ENCODE measurements around the gene LARGE1. TPM values are rescaled to one million over a fixed set of nuclear protein-coding genes. Genes with fewer than 3 reads are reported as not detected.
A peak's percentile ranks its signal among the peaks of the same experiment; 100 is the strongest.

The LARGE1 gene
- polyA plus RNA-seq, 1 donor from 2014 or later, result 1.4 TPM

DNA sequence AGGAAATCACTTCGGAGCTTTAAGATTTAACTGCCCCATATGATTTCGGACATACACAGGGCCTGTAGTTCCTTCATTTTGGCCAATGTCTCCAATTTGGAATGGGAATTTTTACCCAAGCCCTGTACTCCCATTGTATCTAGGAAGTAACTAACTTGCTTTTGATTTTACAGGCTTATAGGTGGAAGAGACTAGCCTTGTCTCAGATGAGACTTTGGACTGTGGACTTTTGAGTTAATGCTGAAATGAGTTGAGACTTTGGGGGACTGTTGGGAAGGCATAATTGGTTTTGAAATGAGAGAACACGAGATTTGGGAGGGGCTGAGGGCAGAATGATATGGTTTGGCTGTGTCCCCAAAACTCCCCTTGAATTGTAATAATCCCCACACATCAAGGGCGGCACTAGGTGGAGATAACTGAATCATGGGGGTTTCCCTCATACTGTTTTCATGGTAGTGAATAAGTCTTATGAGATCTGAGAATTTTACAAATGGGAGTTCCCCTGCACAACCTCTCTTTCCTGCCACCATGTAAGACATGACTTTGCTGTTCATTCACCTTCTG lies 130.5 kb downstream of the LARGE1 start:
- Mint-ChIP-seq H3K4me3 (peak overlapping the region in 2 of 4 donors; percentile 12 to 22), H3K4me1 (peaks cover 5 to 15% (median 9%) of the 10 kb centered on the region in 3 donors), H3K27ac (no peak overlapping the region), H3K9me3 (peaks cover 9 to 30% (median 13%) of the 10 kb centered on the region in 3 donors), H3K36me3 (peaks cover 3% of the 10 kb centered on the region), H3K27me3 (no peaks in the 10 kb centered on the region)

- Mint-ChIP-seq H3K9me3 (peaks cover 9 to 30% (median 13%) of the 10 kb centered on the region in 3 donors), H3K27ac (no peak overlapping the region), H3K4me3 (no peak overlapping the region), H3K4me1 (peaks cover 3 to 18% (median 13%) of the 10 kb centered on the region in 3 donors), H3K27me3 (no peaks in the 10 kb centered on the region), H3K36me3 (peaks cover 3% of the 10 kb centered on the region)
Observed at GRCh38 chr22:33788927-33789326, 131.3 kb downstream of the LARGE1 start.

GRCh38 chr22:33787645-33788456 lies 132.4 kb downstream of the LARGE1 start:
- Mint-ChIP-seq H3K27ac (no peak overlapping the region), H3K4me3 (peak overlapping the region in 1 of 4 donors; percentile 5), H3K27me3 (no peaks in the 10 kb centered on the region), H3K4me1 (peaks cover 3 to 17% (median 16%) of the 10 kb centered on the region in 3 donors), H3K9me3 (peaks cover 9 to 30% (median 13%) of the 10 kb centered on the region in 3 donors), H3K36me3 (peaks cover 2% of the 10 kb centered on the region)

- Mint-ChIP-seq H3K4me1 (peaks cover 0 to 17% (median 11%) of the 10 kb centered on the region in 3 donors), H3K9me3 (peaks cover 9 to 18% (median 13%) of the 10 kb centered on the region in 3 donors), H3K36me3 (peaks cover 2% of the 10 kb centered on the region), H3K27me3 (no peaks in the 10 kb centered on the region), H3K27ac (no peak overlapping the region), H3K4me3 (no peak overlapping the region)
Observed at GRCh38 chr22:33786149-33786548, 134.1 kb downstream of the LARGE1 start.

DNA sequence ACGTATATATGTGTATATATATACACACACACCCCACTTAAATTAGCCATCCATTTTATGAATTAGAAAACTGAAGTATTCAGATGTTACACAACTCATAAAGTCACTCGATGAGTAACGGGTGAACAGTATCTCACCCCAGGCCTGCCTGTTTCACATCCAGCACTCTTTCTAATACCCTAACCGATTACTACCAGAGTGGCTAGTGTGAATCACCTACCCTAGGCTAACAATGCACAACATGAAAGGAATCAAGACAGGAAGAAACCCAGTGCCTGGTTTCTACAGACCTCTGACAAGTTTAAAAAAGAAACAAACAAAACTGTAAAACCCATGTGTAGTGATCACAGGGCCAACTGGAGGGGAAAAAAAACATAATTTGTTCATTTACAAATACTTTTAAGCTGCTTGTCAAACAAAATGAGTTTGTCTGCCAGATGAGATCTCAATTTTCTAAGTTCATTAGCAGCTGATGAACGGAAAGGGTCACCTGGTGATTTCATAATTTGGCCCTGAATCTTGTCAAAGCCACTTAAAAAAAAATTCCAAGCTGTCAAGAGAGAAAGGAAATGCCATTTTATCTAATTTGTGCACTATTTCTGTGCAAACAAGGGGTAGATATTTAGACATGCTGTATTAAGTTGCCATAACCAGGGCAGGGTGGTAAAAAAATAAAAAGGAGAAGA lies 134.8 kb downstream of the LARGE1 start:
- H3K9me3 Mint-ChIP-seq, result peaks cover 9 to 18% (median 13%) of the 10 kb centered on the region in 3 donors
- H3K4me1 Mint-ChIP-seq, result peaks cover 0 to 17% (median 11%) of the 10 kb centered on the region in 3 donors
- H3K27me3 Mint-ChIP-seq, result no peaks in the 10 kb centered on the region
- no peak overlapping the region for H3K4me3 Mint-ChIP-seq
- peaks cover 2% of the 10 kb centered on the region for H3K36me3 Mint-ChIP-seq
- peak overlapping the region in 1 of 3 donors; percentile 23 for H3K27ac Mint-ChIP-seq

- H3K9me3 Mint-ChIP-seq, result peaks cover 0 to 1% (median 0%) of the 10 kb centered on the region in 3 donors
Observed at GRCh38 chr22:33781411-33781810, 138.9 kb downstream of the LARGE1 start.

DNA sequence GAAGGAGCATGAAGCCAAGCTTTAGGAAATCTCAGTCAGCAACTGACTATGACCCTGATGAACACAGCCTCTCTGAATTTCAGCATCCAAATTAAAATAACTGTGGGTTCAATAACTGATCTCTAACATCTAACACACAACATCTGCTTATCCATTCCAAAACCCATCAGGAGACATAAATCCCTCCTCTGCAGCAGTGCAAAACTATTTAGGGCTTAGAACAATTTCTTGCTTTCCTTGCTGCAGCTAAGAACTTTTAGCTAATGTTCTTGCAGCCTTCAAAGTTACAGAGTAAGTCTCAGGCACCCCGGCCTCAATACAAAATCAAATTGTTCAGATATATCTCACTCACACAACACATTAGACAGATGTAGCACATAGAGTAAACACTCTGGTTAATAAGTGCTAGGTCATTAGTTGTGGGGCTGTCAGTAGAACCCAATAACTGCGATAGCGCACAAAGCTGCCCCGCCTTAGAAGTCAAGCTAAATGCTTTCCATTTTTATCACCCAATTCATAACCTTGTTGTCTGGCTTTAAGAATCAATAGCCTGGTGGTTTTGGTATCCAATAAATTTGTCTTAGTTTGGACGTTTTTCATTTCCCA lies 139.6 kb downstream of the LARGE1 start:
- peaks cover 0 to 1% (median 0%) of the 10 kb centered on the region in 3 donors for H3K9me3 Mint-ChIP-seq
- no peaks in the 10 kb centered on the region for H3K27me3 Mint-ChIP-seq
- H3K4me3 Mint-ChIP-seq, result no peak overlapping the region
- no peaks in the 10 kb centered on the region for H3K36me3 Mint-ChIP-seq
- no peak overlapping the region for H3K27ac Mint-ChIP-seq
- peaks cover 3 to 26% (median 20%) of the 10 kb centered on the region in 3 donors for H3K4me1 Mint-ChIP-seq

More at GRCh38 chr22:33781411-33781810, 138.9 kb downstream of the LARGE1 start:
- peaks cover under 1% of the 10 kb centered on the region for H3K36me3 Mint-ChIP-seq
- peaks cover 3 to 22% (median 21%) of the 10 kb centered on the region in 3 donors for H3K4me1 Mint-ChIP-seq
- H3K27ac Mint-ChIP-seq, result no peak overlapping the region
- H3K27me3 Mint-ChIP-seq, result no peaks in the 10 kb centered on the region
- H3K4me3 Mint-ChIP-seq, result no peak overlapping the region

GRCh38 chr22:33779243-33779642 lies 141.0 kb downstream of the LARGE1 start:
- peaks cover 0 to 1% (median 0%) of the 10 kb centered on the region in 3 donors for H3K9me3 Mint-ChIP-seq
- H3K27ac Mint-ChIP-seq, result no peak overlapping the region
- no peaks in the 10 kb centered on the region for H3K36me3 Mint-ChIP-seq
- H3K4me1 Mint-ChIP-seq, result peaks cover 4 to 20% (median 18%) of the 10 kb centered on the region in 3 donors
- H3K27me3 Mint-ChIP-seq, result no peaks in the 10 kb centered on the region
- no peak overlapping the region for H3K4me3 Mint-ChIP-seq

DNA sequence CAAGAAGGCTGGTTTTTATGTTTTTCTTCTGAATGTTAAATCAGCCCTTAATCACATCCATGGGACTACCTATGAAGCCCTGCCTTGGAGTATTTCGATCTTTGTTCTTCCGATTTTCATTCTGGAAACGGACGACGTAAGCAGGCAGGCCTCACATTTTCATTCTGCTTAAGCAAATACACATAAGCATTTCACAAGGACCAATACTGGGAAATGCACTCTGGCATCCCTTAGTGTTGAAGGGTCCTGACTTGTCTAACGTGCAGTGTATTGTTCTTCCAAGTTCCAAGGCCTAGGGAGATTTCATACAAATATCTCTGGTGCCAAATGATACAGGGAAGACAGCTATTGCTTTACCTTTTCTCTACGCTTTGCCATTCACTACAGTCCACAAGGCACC lies 143.8 kb downstream of the LARGE1 start:
- no peaks in the 10 kb centered on the region for H3K27me3 Mint-ChIP-seq
- H3K9me3 Mint-ChIP-seq, result peaks cover 0 to 1% (median 1%) of the 10 kb centered on the region in 3 donors
- H3K4me3 Mint-ChIP-seq, result no peak overlapping the region
- peaks cover 1% of the 10 kb centered on the region for H3K36me3 Mint-ChIP-seq
- H3K27ac Mint-ChIP-seq, result no peak overlapping the region
- peaks cover 4 to 18% (median 10%) of the 10 kb centered on the region in 3 donors for H3K4me1 Mint-ChIP-seq

- Mint-ChIP-seq H3K4me1 (peaks cover 4 to 16% (median 10%) of the 10 kb centered on the region in 3 donors), H3K4me3 (no peak overlapping the region), H3K27me3 (no peaks in the 10 kb centered on the region), H3K9me3 (peaks cover 0 to 1% (median 1%) of the 10 kb centered on the region in 3 donors), H3K27ac (no peak overlapping the region), H3K36me3 (peaks cover 1% of the 10 kb centered on the region)
Observed at GRCh38 chr22:33774781-33775180, 145.5 kb downstream of the LARGE1 start.

- Mint-ChIP-seq H3K4me1 (peaks cover 4 to 16% (median 6%) of the 10 kb centered on the region in 3 donors), H3K27me3 (no peaks in the 10 kb centered on the region), H3K4me3 (peak overlapping the region in 1 of 4 donors; percentile 25), H3K36me3 (peaks cover 1% of the 10 kb centered on the region), H3K27ac (no peak overlapping the region), H3K9me3 (peaks cover 0 to 1% (median 1%) of the 10 kb centered on the region in 3 donors)
Observed at GRCh38 chr22:33772745-33773144, 147.5 kb downstream of the LARGE1 start.

DNA sequence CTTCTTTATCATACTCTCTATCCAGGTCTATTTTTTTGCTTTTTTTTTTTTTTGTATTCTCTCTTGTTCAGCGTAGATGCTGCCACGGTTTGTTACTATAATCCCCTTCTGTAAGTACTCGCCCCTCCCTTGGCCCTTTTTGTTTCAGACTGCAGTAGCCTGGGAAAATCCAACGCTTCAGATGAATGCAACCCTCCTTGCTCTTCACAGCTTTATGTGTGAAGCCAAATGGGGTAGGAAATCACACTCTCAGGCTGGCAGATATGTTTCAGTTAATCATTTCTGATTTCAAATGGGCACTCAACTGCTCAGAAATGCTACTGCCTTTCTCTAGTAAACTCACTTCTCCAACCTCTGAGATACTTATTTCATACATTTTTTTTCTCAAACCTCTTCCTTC lies 149.1 kb downstream of the LARGE1 start:
- Mint-ChIP-seq H3K27me3 (no peaks in the 10 kb centered on the region), H3K4me3 (no peak overlapping the region), H3K36me3 (peaks cover 1% of the 10 kb centered on the region), H3K27ac (no peak overlapping the region), H3K9me3 (peaks cover 0 to 1% (median 0%) of the 10 kb centered on the region in 3 donors), H3K4me1 (peaks cover 3 to 12% (median 3%) of the 10 kb centered on the region in 3 donors)

DNA sequence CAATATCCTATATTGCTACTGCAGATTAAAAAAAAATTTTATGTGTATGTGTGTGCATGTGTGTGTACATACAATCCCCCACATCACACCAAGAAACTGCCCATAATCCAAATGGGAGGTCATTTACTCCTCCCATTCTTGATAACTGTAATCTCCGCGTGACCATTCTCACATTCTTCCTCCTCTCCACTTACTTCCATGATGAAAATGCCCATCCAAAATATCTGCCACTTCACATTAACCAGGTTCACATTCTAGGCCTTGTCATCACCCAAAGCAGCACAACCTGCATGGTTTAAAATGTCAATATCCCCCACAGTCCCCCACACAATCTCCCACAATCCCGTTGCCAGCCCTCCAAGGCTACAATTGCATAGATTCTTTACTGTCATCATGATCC lies 149.6 kb downstream of the LARGE1 start:
- no peaks in the 10 kb centered on the region for H3K27me3 Mint-ChIP-seq
- peaks cover 0 to 14% (median 7%) of the 10 kb centered on the region in 3 donors for H3K4me1 Mint-ChIP-seq
- peaks cover 0 to 1% (median 0%) of the 10 kb centered on the region in 3 donors for H3K9me3 Mint-ChIP-seq
- peaks cover 1% of the 10 kb centered on the region for H3K36me3 Mint-ChIP-seq
- no peak overlapping the region for H3K4me3 Mint-ChIP-seq
- H3K27ac Mint-ChIP-seq, result no peak overlapping the region

DNA sequence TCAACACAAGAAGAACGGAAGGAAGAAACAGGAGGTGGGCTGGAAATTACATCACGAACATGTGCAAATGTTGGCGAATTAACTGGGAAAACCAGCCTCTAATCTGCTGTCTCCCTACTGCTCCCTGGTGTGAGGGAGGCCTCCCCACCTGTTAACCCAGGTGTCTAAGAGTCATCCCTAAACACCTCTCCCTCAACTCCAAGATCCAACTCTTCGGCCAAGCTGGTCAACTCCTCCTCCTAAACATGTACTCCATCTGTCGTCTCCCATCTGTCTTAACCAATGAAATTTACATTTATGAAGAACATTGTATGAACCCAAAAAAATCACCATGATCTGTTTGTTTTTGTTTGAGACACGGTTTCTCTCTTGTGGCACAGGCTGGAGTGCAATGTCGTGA lies 154.2 kb downstream of the LARGE1 start:
- peaks cover 5% of the 10 kb centered on the region for H3K36me3 Mint-ChIP-seq
- H3K9me3 Mint-ChIP-seq, result no peaks in the 10 kb centered on the region
- no peaks in the 10 kb centered on the region for H3K27me3 Mint-ChIP-seq
- H3K27ac Mint-ChIP-seq, result no peak overlapping the region
- peaks cover 0 to 12% (median 9%) of the 10 kb centered on the region in 3 donors for H3K4me1 Mint-ChIP-seq
- H3K4me3 Mint-ChIP-seq, result no peak overlapping the region

Data from IgD-negative memory B cell (primary cell).